ENCODE results near the gene ACTN4.

GRCh38 chr19:38649305-38650171, 2.1 kb downstream of the ACTN4 start:
- TF ChIP-seq JUN (IDR thresholded peaks at IDR 0.05) (peak in 1 of 2 experiments; percentile 38; a peak in 3 of 5 replicates), CHD2 (IDR thresholded peaks at IDR 0.05; ENCODE audit: low read length, partially characterized antibody) (no peak), POLR2A (IDR thresholded peaks at IDR 0.05; ENCODE audit: low read length) (no peak; the same call in 1 of the 2 replicates), FOSL2 (IDR thresholded peaks at IDR 0.05) (no peak), FOSL2 (CRISPR knock-in tag; IDR thresholded peaks at IDR 0.05) (peak; percentile 23), RAD21 (conservative IDR thresholded peaks at IDR 0.05 in 1 of 2, IDR thresholded peaks at IDR 0.05 in 1 of 2) (peak in 1 of 2 experiments; percentile 6; a peak in 2 of 5 replicates)
